NCI-H510A (cell line): ENCODE measurements around the gene ASGR2.

Experiments
- DNase-seq: peaks from one replicate; lab custom pipeline; 2025; lab: John Stamatoyannopoulos, UW

ASGR2 gene

DNA sequence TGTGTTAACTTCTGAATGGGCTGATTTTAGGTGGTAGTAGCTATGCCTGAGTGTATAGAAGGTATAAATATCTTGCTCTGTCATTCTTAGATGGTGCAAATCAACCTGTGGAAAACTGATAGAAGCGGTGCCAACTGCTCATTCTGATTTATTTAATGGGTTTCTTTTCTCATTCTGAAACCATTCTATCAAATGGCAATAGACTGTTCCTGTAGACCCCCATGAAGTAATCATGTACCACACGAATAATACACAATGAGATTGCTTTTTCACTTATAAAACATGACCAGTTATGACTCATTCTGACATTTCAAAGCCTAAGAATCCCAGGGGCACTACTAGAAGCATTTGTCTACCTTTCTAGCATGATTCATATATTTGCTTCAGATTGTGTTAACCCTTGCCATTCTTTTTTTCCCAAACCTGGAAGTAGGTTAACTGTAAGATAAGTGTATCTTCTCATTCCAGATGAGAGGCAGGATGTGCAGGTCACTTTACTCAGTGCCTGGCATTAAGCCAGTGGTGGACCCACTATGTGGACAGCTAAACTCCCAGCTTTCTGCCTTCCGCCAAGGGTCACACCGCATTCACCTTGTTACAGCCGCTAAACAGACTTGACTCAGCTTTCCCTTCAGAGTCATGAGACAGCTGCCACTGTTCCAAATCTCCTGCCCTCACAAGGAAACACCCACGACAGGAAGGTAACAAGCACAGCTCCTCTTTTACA is 54.3 kb downstream of the ASGR2 start:
- no peak for DNase-seq

DNA sequence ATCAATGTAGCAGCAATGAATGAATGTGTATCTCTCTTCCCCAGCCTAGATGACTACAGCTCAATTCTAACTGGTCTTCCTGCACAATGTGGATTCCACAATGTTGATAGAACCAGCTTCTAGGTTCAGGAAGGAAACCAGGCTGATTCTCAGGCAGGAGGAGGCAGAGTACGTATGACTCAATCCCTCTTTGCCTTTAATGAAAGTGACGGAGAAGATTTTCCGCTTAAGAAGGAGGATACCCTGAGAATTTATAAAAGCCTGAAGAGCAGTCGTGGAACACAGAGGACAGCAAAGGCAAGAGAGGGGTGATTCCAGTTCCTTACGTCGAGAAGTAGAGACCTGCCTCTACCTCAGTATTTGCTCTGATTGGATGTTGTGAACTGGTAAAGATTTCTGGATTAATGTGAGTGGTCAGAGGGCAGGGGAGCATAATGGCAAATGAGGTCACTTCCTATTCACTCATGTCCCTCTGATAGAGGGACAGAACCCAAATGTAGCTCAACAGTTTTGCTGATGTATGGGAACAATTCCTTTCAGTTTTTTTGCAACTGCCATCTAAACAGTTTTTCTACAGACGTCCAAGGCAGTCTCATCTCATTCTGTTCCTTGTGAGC is 55.7 kb downstream of the ASGR2 start:
- DNase-seq, result no peak

DNA sequence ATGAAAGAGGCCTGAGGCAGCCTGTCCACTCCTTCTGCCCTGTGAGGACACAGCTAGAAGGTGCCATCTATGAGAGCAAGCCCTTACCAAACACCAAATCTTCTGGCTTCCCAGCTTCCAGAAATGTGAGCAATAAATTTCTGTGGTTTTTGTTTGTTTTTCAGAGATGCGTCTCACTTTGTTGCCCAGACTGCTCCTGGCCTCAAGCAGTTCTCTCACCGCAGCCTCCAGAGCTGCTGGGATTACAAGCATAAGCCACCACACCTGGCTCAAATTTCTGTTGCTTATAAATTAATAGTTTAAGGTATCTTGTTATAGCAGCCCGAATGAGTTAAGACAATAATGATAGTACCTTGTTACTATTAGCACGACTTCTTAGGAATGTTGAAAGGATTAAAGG is 58.2 kb downstream of the ASGR2 start:
- DNase-seq, result no peak
